ENCODE data around the gene TRMT11.
A peak's percentile ranks its signal among the peaks of the same experiment; 100 is the strongest.
"Not testable (repeated sequence)": the region's sequence is repeated elsewhere in the genome, so short reads cannot be mapped to it uniquely, and the experiment has no call there.

Gene TRMT11

GRCh38 chr6:126023474-126023873 lies 37.1 kb downstream of the TRMT11 start:
- H3K4me1 ChIP-seq (ENCODE audit: control insufficient read depth, insufficient read depth, low read length, unreplicated experiment): peaks cover 17% of the 10 kb centered on the region
- H3K79me2 ChIP-seq (ENCODE audit: control insufficient read depth, insufficient read depth, low read length, unreplicated experiment); H3K27me3 ChIP-seq (ENCODE audit: insufficient read depth, low read length); H2AFZ ChIP-seq (ENCODE audit: low read length, unreplicated experiment); H3K4me3 ChIP-seq (ENCODE audit: low read depth, low read length): not testable (repeated sequence)
- peaks cover 32% of the 10 kb centered on the region for H3K36me3 ChIP-seq (ENCODE audit: insufficient read depth, low read length)
- 0 out of 2 replicates have a peak overlapping the region, but pooled peaks have one; percentile 21 for H3K27ac ChIP-seq (ENCODE audit: low read depth, low read length)

- H3K36me3 ChIP-seq (ENCODE audit: insufficient read depth, low read length): peaks cover 26% of the 10 kb centered on the region
- no peak overlapping the region for H2AFZ ChIP-seq (ENCODE audit: low read length, unreplicated experiment)
- H3K4me3 ChIP-seq (ENCODE audit: low read depth, low read length): no peak overlapping the region
- no peaks in the 10 kb centered on the region for H3K79me2 ChIP-seq (ENCODE audit: control insufficient read depth, insufficient read depth, low read length, unreplicated experiment)
- no peaks in the 10 kb centered on the region for H3K27me3 ChIP-seq (ENCODE audit: insufficient read depth, low read length)
- peaks cover 20% of the 10 kb centered on the region for H3K4me1 ChIP-seq (ENCODE audit: control insufficient read depth, insufficient read depth, low read length, unreplicated experiment)
- H3K27ac ChIP-seq (ENCODE audit: low read depth, low read length): peak overlapping the region; percentile 27; the same call in 1 of the 2 replicates
Measured at GRCh38 chr6:126026001-126026400, 39.7 kb downstream of the TRMT11 start.

GRCh38 chr6:126027601-126028000 lies 41.3 kb downstream of the TRMT11 start:
- Histone ChIP-seq H3K4me3 (ENCODE audit: low read depth, low read length) (no peak overlapping the region), H3K36me3 (ENCODE audit: insufficient read depth, low read length) (peaks cover 11% of the 10 kb centered on the region), H3K27me3 (ENCODE audit: insufficient read depth, low read length) (no peaks in the 10 kb centered on the region), H3K4me1 (ENCODE audit: control insufficient read depth, insufficient read depth, low read length, unreplicated experiment) (peaks cover 20% of the 10 kb centered on the region), H3K27ac (ENCODE audit: low read depth, low read length) (no peak overlapping the region), H3K79me2 (ENCODE audit: control insufficient read depth, insufficient read depth, low read length, unreplicated experiment) (no peaks in the 10 kb centered on the region), H2AFZ (ENCODE audit: low read length, unreplicated experiment) (no peak overlapping the region)

- H3K36me3 ChIP-seq (ENCODE audit: insufficient read depth, low read length): 0 out of 2 replicates have a peak, but pooled peaks cover 3% of the 10 kb centered on the region
- H3K27ac ChIP-seq (ENCODE audit: low read depth, low read length): no peak overlapping the region
- no peaks in the 10 kb centered on the region for H3K79me2 ChIP-seq (ENCODE audit: control insufficient read depth, insufficient read depth, low read length, unreplicated experiment)
- H2AFZ ChIP-seq (ENCODE audit: low read length, unreplicated experiment): no peak overlapping the region
- H3K4me1 ChIP-seq (ENCODE audit: control insufficient read depth, insufficient read depth, low read length, unreplicated experiment): peaks cover 28% of the 10 kb centered on the region
- H3K4me3 ChIP-seq (ENCODE audit: low read depth, low read length): no peak overlapping the region
- H3K27me3 ChIP-seq (ENCODE audit: insufficient read depth, low read length): no peaks in the 10 kb centered on the region
Measured at GRCh38 chr6:126030045-126030444, 43.7 kb downstream of the TRMT11 start.

GRCh38 chr6:126033696-126034095 lies 47.4 kb downstream of the TRMT11 start:
- H3K27ac ChIP-seq (ENCODE audit: low read depth, low read length): no peak overlapping the region
- no peaks in the 10 kb centered on the region for H3K79me2 ChIP-seq (ENCODE audit: control insufficient read depth, insufficient read depth, low read length, unreplicated experiment)
- H3K36me3 ChIP-seq (ENCODE audit: insufficient read depth, low read length): 0 out of 2 replicates have a peak, but pooled peaks cover 3% of the 10 kb centered on the region
- no peaks in the 10 kb centered on the region for H3K27me3 ChIP-seq (ENCODE audit: insufficient read depth, low read length)
- peaks cover 13% of the 10 kb centered on the region for H3K4me1 ChIP-seq (ENCODE audit: control insufficient read depth, insufficient read depth, low read length, unreplicated experiment)
- H3K4me3 ChIP-seq (ENCODE audit: low read depth, low read length): no peak overlapping the region
- no peak overlapping the region for H2AFZ ChIP-seq (ENCODE audit: low read length, unreplicated experiment)

GRCh38 chr6:126034656-126035055 lies 48.3 kb downstream of the TRMT11 start:
- H3K4me3 ChIP-seq (ENCODE audit: low read depth, low read length): no peak overlapping the region
- H3K79me2 ChIP-seq (ENCODE audit: control insufficient read depth, insufficient read depth, low read length, unreplicated experiment): no peaks in the 10 kb centered on the region
- H3K27ac ChIP-seq (ENCODE audit: low read depth, low read length): no peak overlapping the region
- H2AFZ ChIP-seq (ENCODE audit: low read length, unreplicated experiment): no peak overlapping the region
- no peaks in the 10 kb centered on the region for H3K27me3 ChIP-seq (ENCODE audit: insufficient read depth, low read length)
- peaks cover 22% of the 10 kb centered on the region for H3K4me1 ChIP-seq (ENCODE audit: control insufficient read depth, insufficient read depth, low read length, unreplicated experiment)
- H3K36me3 ChIP-seq (ENCODE audit: insufficient read depth, low read length): 0 out of 2 replicates have a peak, but pooled peaks cover 3% of the 10 kb centered on the region

GRCh38 chr6:126035764-126036163 lies 49.4 kb downstream of the TRMT11 start:
- H3K27me3 ChIP-seq (ENCODE audit: insufficient read depth, low read length): no peaks in the 10 kb centered on the region
- no peak overlapping the region for H2AFZ ChIP-seq (ENCODE audit: low read length, unreplicated experiment)
- H3K27ac ChIP-seq (ENCODE audit: low read depth, low read length): no peak overlapping the region
- H3K4me3 ChIP-seq (ENCODE audit: low read depth, low read length): no peak overlapping the region
- no peaks in the 10 kb centered on the region for H3K79me2 ChIP-seq (ENCODE audit: control insufficient read depth, insufficient read depth, low read length, unreplicated experiment)
- H3K36me3 ChIP-seq (ENCODE audit: insufficient read depth, low read length): no peaks in the 10 kb centered on the region
- peaks cover 33% of the 10 kb centered on the region for H3K4me1 ChIP-seq (ENCODE audit: control insufficient read depth, insufficient read depth, low read length, unreplicated experiment)

- no peaks in the 10 kb centered on the region for H3K27me3 ChIP-seq (ENCODE audit: insufficient read depth, low read length)
- no peaks in the 10 kb centered on the region for H3K79me2 ChIP-seq (ENCODE audit: control insufficient read depth, insufficient read depth, low read length, unreplicated experiment)
- no peak overlapping the region for H3K4me3 ChIP-seq (ENCODE audit: low read depth, low read length)
- no peaks in the 10 kb centered on the region for H3K36me3 ChIP-seq (ENCODE audit: insufficient read depth, low read length)
- H2AFZ ChIP-seq (ENCODE audit: low read length, unreplicated experiment): no peak overlapping the region
- H3K27ac ChIP-seq (ENCODE audit: low read depth, low read length): no peak overlapping the region
- peaks cover 51% of the 10 kb centered on the region for H3K4me1 ChIP-seq (ENCODE audit: control insufficient read depth, insufficient read depth, low read length, unreplicated experiment)
Measured at GRCh38 chr6:126038234-126038633, 51.9 kb downstream of the TRMT11 start.

- no peaks in the 10 kb centered on the region for H3K36me3 ChIP-seq (ENCODE audit: insufficient read depth, low read length)
- no peak overlapping the region for H2AFZ ChIP-seq (ENCODE audit: low read length, unreplicated experiment)
- no peak overlapping the region for H3K4me3 ChIP-seq (ENCODE audit: low read depth, low read length)
- H3K27ac ChIP-seq (ENCODE audit: low read depth, low read length): peak overlapping the region; percentile 80
- no peaks in the 10 kb centered on the region for H3K27me3 ChIP-seq (ENCODE audit: insufficient read depth, low read length)
- no peaks in the 10 kb centered on the region for H3K79me2 ChIP-seq (ENCODE audit: control insufficient read depth, insufficient read depth, low read length, unreplicated experiment)
- peaks cover 43% of the 10 kb centered on the region for H3K4me1 ChIP-seq (ENCODE audit: control insufficient read depth, insufficient read depth, low read length, unreplicated experiment)
Measured at GRCh38 chr6:126039284-126039683, 52.9 kb downstream of the TRMT11 start.

DNA sequence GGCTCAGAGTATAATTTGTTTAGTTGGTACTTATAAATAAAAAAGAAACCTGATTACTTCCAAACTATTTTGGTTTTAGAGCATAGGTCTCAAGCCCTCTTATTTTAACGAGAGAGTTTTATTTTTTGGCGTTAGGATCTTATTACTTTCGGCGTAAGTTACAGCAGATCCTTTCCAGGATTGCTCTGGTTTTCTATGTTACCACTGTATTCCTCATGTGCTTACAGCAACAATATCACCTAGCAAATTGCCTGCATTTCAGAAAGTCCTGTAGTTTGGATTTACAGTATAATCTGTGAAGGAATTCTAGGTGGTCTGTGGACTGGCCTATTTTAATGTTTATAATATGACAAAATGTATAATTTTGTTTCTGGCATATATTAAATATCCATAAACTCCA lies 54.1 kb downstream of the TRMT11 start:
- peak overlapping the region; percentile 80 for H3K27ac ChIP-seq (ENCODE audit: low read depth, low read length)
- H3K36me3 ChIP-seq (ENCODE audit: insufficient read depth, low read length): no peaks in the 10 kb centered on the region
- H3K4me1 ChIP-seq (ENCODE audit: control insufficient read depth, insufficient read depth, low read length, unreplicated experiment): peaks cover 43% of the 10 kb centered on the region
- H3K4me3 ChIP-seq (ENCODE audit: low read depth, low read length): peak overlapping the region; percentile 5; the same call in 1 of the 2 replicates
- H3K27me3 ChIP-seq (ENCODE audit: insufficient read depth, low read length): no peaks in the 10 kb centered on the region
- H3K79me2 ChIP-seq (ENCODE audit: control insufficient read depth, insufficient read depth, low read length, unreplicated experiment): no peaks in the 10 kb centered on the region
- H2AFZ ChIP-seq (ENCODE audit: low read length, unreplicated experiment): peak overlapping the region; percentile 17

GRCh38 chr6:126040826-126041225 lies 54.5 kb downstream of the TRMT11 start:
- peak overlapping the region; percentile 17 for H2AFZ ChIP-seq (ENCODE audit: low read length, unreplicated experiment)
- no peaks in the 10 kb centered on the region for H3K79me2 ChIP-seq (ENCODE audit: control insufficient read depth, insufficient read depth, low read length, unreplicated experiment)
- H3K27me3 ChIP-seq (ENCODE audit: insufficient read depth, low read length): no peaks in the 10 kb centered on the region
- peak overlapping the region; percentile 80 for H3K27ac ChIP-seq (ENCODE audit: low read depth, low read length)
- peak overlapping the region; percentile 33; the same call in 1 of the 2 replicates for H3K4me3 ChIP-seq (ENCODE audit: low read depth, low read length)
- H3K4me1 ChIP-seq (ENCODE audit: control insufficient read depth, insufficient read depth, low read length, unreplicated experiment): peaks cover 43% of the 10 kb centered on the region
- H3K36me3 ChIP-seq (ENCODE audit: insufficient read depth, low read length): no peaks in the 10 kb centered on the region

Data from ACC112 (cell line).